ENCODE data around the gene CST11. TPM values are rescaled to one million over a fixed set of nuclear protein-coding genes. Genes with fewer than 3 reads are reported as not detected.

Gene CST11
- total RNA-seq, 1 experiment from 2014 or later: not detected

GRCh38 chr20:23488470-23488869 lies 35.8 kb upstream of the CST11 start (continued):
- TF ChIP-seq TEAD4 (CRISPR knock-in tag; IDR thresholded peaks at IDR 0.05): no peak

- ChIA-PET CTCF (interaction anchor here (0.6 to 1.0 kb wide), 2 partner anchors 42 to 43 kb away, joined by 3 read pairs; no protein-coding TSS in a partner anchor), POLR2A (no interaction called here)
- Mint-ChIP-seq H3K27me3 (ENCODE audit: low read depth) (peaks cover 9% of the 10 kb centered on the region), H3K27ac (no peak overlapping the region), H3K9me3 (peaks cover 20% of the 10 kb centered on the region), H3K4me3 (no peak overlapping the region), H3K4me1 (peaks cover 15% of the 10 kb centered on the region), H3K36me3 (0 out of 2 replicates have a peak, but pooled peaks cover 2% of the 10 kb centered on the region)
- TF ChIP-seq AR (CRISPR knock-in tag; IDR thresholded peaks at IDR 0.05) (no peak), ZNF423 (CRISPR knock-in tag; IDR thresholded peaks at IDR 0.05) (no peak), MLX (CRISPR knock-in tag; IDR thresholded peaks at IDR 0.05) (no peak), CDX4 (CRISPR knock-in tag; IDR thresholded peaks at IDR 0.05; ENCODE audit: borderline replicate concordance) (no peak), ATF1 (CRISPR knock-in tag; IDR thresholded peaks at IDR 0.05) (no peak), SMAD4 (CRISPR knock-in tag; IDR thresholded peaks at IDR 0.05) (no peak), NR3C1 (CRISPR knock-in tag; conservative IDR thresholded peaks at IDR 0.05; ENCODE audit: low read depth) (no peak), E2F4 (CRISPR knock-in tag; IDR thresholded peaks at IDR 0.05; ENCODE audit: borderline replicate concordance, low read depth) (no peak)
- ATAC-seq: no peak
- no peak for DNase-seq (ENCODE audit: low spot score)
These were observed 31.4 kb upstream of the CST11 start for GRCh38 chr20:23484081-23484480.

- H3K27me3 Mint-ChIP-seq (ENCODE audit: low read depth): peaks cover 14% of the 10 kb centered on the region
- peaks cover 7% of the 10 kb centered on the region for H3K36me3 Mint-ChIP-seq
- ATAC-seq (no peak), DNase-seq (ENCODE audit: low spot score) (no peak)
- peaks cover 15% of the 10 kb centered on the region for H3K4me1 Mint-ChIP-seq
- ChIA-PET POLR2A (no interaction called here), CTCF (no interaction called here)
- TF ChIP-seq ZNF121 (CRISPR knock-in tag; IDR thresholded peaks at IDR 0.05) (no peak), PRRX2 (CRISPR knock-in tag; IDR thresholded peaks at IDR 0.05) (no peak)
- peaks cover 21% of the 10 kb centered on the region for H3K9me3 Mint-ChIP-seq
- no peak overlapping the region for H3K4me3 Mint-ChIP-seq
- H3K27ac Mint-ChIP-seq: no peak overlapping the region
These were observed 29.5 kb upstream of the CST11 start for GRCh38 chr20:23482138-23482537.

- DNase-seq (ENCODE audit: low spot score) (no peak), ATAC-seq (no peak)
- Mint-ChIP-seq H3K27me3 (ENCODE audit: low read depth) (peaks cover 15% of the 10 kb centered on the region), H3K9me3 (peaks cover 12% of the 10 kb centered on the region), H3K27ac (no peak overlapping the region), H3K4me3 (no peak overlapping the region), H3K4me1 (peaks cover 18% of the 10 kb centered on the region), H3K36me3 (peaks cover 7% of the 10 kb centered on the region)
- ChIA-PET CTCF (no interaction called here), POLR2A (no interaction called here)
- no peak for TF ChIP-seq ZNF416 (CRISPR knock-in tag; IDR thresholded peaks at IDR 0.05)
- no peak for TF ChIP-seq ZNF425 (CRISPR knock-in tag; conservative IDR thresholded peaks at IDR 0.05)
- no peak for TF ChIP-seq RELA (CRISPR knock-in tag; IDR thresholded peaks at IDR 0.05; ENCODE audit: borderline replicate concordance)
- no peak for TF ChIP-seq MYBL2 (CRISPR knock-in tag; IDR thresholded peaks at IDR 0.05)
- TF ChIP-seq ZNF512 (CRISPR knock-in tag; IDR thresholded peaks at IDR 0.05; ENCODE audit: borderline replicate concordance): no peak
- no peak for TF ChIP-seq NR3C1 (CRISPR knock-in tag; conservative IDR thresholded peaks at IDR 0.05; ENCODE audit: low read depth)
- no peak for TF ChIP-seq SOX15 (CRISPR knock-in tag; IDR thresholded peaks at IDR 0.05)
- TF ChIP-seq CREM (CRISPR knock-in tag; IDR thresholded peaks at IDR 0.05): no peak
- TF ChIP-seq CBFB (CRISPR knock-in tag; IDR thresholded peaks at IDR 0.05; ENCODE audit: low read depth): no peak
- no peak for TF ChIP-seq MLX (CRISPR knock-in tag; IDR thresholded peaks at IDR 0.05)
- no peak for TF ChIP-seq NR2C2 (CRISPR knock-in tag; IDR thresholded peaks at IDR 0.05)
- no peak for TF ChIP-seq KAT7 (CRISPR knock-in tag; IDR thresholded peaks at IDR 0.05; ENCODE audit: borderline replicate concordance)
- TF ChIP-seq ETV6 (CRISPR knock-in tag; IDR thresholded peaks at IDR 0.05): no peak
These were observed 26.4 kb upstream of the CST11 start for GRCh38 chr20:23479043-23479442.
